Uterus (tissue), 4 donors: ENCODE data around the gene CRYGB. TPM values are rescaled to one million over a fixed set of nuclear protein-coding genes. Genes with fewer than 3 reads are reported as not detected.

Experiments
- DNase-seq, 2 donors: peaks; one replicate each; pipeline ENCODE4 v3.0.0-alpha.2; 2019 to 2020
- H3K27ac ChIP-seq, 2 donors: fragments of 200-600 bp; sonication (generic); 1 replicate in 1 of 2; 2 replicates in 1 of 2; pipeline ENCODE4 v1.5.1; 2016 to 2018
- H3K27me3 ChIP-seq, 2 donors: fragments of 200-600 bp; sonication (generic); one replicate each; pipeline ENCODE4 v1.5.1; 2018 to 2019; ENCODE audit warnings: control low read depth in 1 of 2
- H3K36me3 ChIP-seq, 2 donors: fragments of 200-600 bp; sonication (generic); one replicate each; pipeline ENCODE4 v1.5.1; 2019; ENCODE audit warnings: control low read depth in 1 of 2
- H3K4me1 ChIP-seq, 2 donors: fragments of 200-600 bp; sonication (generic); one replicate each; pipeline ENCODE4 v1.5.1; 2018 to 2019; ENCODE audit warnings: control low read depth in 1 of 2
- H3K4me3 ChIP-seq, 2 donors: fragments of 200-600 bp; sonication (generic); 1 replicate in 1 of 2; 2 replicates in 1 of 2; pipeline ENCODE4 v1.5.1; 2018 to 2019; ENCODE audit warnings: mild to moderate bottlenecking in 1 of 2
- H3K9me3 ChIP-seq, 2 donors: fragments of 200-600 bp; sonication (generic); one replicate each; pipeline ENCODE4 v1.5.1; 2019; ENCODE audit warnings: control low read depth in 1 of 2
- POLR2A ChIP-seq, 2 donors: fragments of 450-650 bp; IDR thresholded peaks; one replicate each; pipeline ENCODE4 v1.6.1; 2016; ENCODE audit warnings: antibody characterized with exemption in 2 of 2, mild to moderate bottlenecking in 1 of 2, moderate library complexity in 1 of 2
- intact Hi-C: fragments of 100-400 bp; cut with DNase I; formaldehyde crosslinking; loops from one replicate; pipeline ENCODE4 v1.15.1; 2023; ENCODE audit warnings: low total_unique reads
- total RNA-seq, 4 donors: library from RNA; depleted of rRNA in 3 of 4; stranded (reverse); fragments of >200 nt in 3 of 4; gene quantifications; one replicate each; pipeline versions ENCODE4 v1.1.0 to v1.2.4, GENCODE V29; 2014 to 2023
- TF ChIP-seq, protein P1 (sequence below), 4 experiments: fragments of 200-600 bp in 2 of 4; fragments of 450-650 bp in 2 of 4; sonication (generic) in 2 of 4; IDR thresholded peaks; one replicate each; pipeline ENCODE4 v1.5.1; 2016 to 2019; ENCODE audit warnings: antibody characterized with exemption in 4 of 4, mild to moderate bottlenecking in 2 of 4, moderate library complexity in 1 of 4
- donor health status: DM: yes; HTN: yes; CAD: no.

The CRYGB gene
- total RNA-seq, 4 donors from 2014 or later, result not detected

DNA sequence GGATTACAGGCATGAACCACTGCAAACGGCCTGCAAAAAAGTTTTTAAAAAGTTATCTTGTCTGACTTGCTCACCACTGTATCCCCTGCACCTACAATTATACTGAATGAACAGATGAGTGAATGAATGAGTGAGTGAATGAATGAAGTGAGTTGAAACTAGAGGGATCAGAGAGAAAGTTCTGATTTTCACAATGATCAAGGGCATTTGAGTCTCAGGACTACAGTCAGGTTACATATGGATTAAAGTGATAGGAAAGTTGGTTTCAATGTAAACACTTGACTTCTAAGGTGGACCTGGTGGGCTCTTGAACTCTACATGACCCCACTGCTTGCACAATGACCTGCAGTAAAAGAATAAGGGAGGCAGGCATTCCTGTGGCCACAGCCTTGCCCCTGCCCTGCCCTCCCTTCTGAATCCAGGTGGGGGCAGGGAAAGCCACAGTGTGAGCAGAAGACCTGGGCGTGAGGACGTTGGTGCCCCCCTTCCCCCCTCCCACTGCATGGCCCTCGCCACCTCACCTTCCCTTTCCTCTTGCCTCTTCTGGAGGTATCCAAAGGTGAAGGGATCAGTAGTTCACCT lies 33.2 kb upstream of the CRYGB start:
- intact Hi-C loops, result no loop called here
- DNase-seq, result no peak
- Histone ChIP-seq H3K27ac (no peak overlapping the region), H3K27me3 (no peaks in the 10 kb centered on the region), H3K4me1 (no peaks in the 10 kb centered on the region), H3K36me3 (no peaks in the 10 kb centered on the region), H3K9me3 (no peaks in the 10 kb centered on the region), H3K4me3 (no peak overlapping the region)
- no peak for TF ChIP-seq POLR2A (IDR thresholded peaks at IDR 0.05)
- TF ChIP-seq, protein P1, sequence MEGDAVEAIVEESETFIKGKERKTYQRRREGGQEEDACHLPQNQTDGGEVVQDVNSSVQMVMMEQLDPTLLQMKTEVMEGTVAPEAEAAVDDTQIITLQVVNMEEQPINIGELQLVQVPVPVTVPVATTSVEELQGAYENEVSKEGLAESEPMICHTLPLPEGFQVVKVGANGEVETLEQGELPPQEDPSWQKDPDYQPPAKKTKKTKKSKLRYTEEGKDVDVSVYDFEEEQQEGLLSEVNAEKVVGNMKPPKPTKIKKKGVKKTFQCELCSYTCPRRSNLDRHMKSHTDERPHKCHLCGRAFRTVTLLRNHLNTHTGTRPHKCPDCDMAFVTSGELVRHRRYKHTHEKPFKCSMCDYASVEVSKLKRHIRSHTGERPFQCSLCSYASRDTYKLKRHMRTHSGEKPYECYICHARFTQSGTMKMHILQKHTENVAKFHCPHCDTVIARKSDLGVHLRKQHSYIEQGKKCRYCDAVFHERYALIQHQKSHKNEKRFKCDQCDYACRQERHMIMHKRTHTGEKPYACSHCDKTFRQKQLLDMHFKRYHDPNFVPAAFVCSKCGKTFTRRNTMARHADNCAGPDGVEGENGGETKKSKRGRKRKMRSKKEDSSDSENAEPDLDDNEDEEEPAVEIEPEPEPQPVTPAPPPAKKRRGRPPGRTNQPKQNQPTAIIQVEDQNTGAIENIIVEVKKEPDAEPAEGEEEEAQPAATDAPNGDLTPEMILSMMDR (IDR thresholded peaks at IDR 0.05), result no peak

DNA sequence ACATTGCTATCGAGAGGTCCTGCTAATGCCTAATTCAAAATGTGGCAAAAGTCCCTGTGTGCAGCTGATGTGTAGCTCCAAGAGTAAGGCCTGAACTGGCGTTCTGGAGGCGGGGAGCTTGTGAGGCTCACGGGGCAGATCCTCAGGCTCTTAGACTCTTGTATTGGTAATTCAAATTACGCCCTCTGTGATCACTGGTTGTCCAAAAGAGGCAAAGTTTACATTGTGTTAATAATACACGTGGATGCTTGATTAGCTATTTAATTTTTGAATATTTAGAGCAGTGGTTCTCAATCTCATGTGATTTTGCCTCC lies 29.8 kb upstream of the CRYGB start:
- no peaks in the 10 kb centered on the region for H3K36me3 ChIP-seq
- no peak overlapping the region for H3K4me3 ChIP-seq
- no peak for TF ChIP-seq POLR2A (IDR thresholded peaks at IDR 0.05)
- TF ChIP-seq, protein P1 (IDR thresholded peaks at IDR 0.05), result no peak
- no peak for DNase-seq
- no peaks in the 10 kb centered on the region for H3K9me3 ChIP-seq
- no peaks in the 10 kb centered on the region for H3K27me3 ChIP-seq
- H3K27ac ChIP-seq, result no peak overlapping the region
- intact Hi-C loops, result no loop called here
- H3K4me1 ChIP-seq, result no peaks in the 10 kb centered on the region

DNA sequence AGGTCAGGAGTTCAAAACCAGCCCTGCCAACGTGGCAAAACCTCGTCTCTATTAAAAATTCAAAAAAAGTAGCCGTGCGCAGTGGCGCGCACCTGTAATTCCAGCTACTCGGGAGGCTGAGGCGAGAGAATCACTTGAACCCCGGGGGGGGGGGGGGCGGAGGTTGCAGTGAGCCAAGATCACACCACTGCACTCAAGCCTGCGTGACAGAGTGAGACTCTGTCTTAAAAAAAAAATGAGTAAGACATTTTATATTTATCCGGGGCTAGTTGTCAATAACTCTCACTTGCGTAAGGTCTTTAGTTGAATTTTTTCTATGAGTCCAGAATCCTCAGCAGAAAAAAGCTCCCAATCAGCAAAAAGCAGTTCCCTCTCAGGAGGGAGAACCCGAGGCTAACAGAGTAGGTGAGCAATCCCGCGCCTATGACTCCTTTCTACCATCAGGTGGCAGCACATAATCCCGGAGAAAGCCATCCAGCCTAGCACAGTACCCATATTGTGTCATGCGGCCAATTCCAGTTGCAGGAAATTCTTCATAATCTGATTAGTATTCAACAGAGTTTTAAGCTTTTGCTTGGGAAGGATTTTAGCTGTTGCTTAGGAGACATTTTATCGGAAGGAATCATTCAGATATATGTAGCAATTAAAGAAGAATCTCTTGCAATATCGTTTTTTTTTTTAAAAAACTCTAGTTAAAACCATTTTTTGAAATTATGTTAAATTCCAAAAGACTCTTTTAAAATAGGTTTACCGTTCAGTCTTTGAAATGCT lies 29.3 kb upstream of the CRYGB start:
- intact Hi-C loops, result no loop called here
- H3K9me3 ChIP-seq, result no peaks in the 10 kb centered on the region
- H3K27ac ChIP-seq, result no peak overlapping the region
- no peaks in the 10 kb centered on the region for H3K27me3 ChIP-seq
- H3K36me3 ChIP-seq, result no peaks in the 10 kb centered on the region
- no peaks in the 10 kb centered on the region for H3K4me1 ChIP-seq
- peak; percentile 65 to 72 for DNase-seq
- H3K4me3 ChIP-seq, result no peak overlapping the region
- TF ChIP-seq, protein P1 (IDR thresholded peaks at IDR 0.05), result peak; percentile 62 to 79 (median 72)
- TF ChIP-seq POLR2A (IDR thresholded peaks at IDR 0.05), result no peak

DNA sequence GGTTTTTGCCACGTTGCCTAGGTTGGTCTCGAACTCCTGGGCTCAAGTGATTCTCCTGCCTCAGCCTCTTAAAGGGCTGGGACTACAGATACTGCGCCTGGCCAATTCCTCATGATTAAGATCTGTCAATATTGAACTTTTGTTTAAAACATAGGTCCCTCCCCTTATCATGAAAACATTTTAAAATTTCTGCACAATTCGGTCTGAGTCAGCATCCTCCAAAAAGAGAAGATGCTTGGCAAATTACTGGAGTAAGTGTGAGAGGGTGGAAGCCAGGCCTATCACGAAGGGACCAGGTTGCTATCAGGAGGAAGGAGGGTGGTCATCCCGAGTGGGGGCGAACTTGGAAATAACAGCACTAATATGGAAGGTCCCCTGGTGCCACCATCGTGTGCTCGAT lies 28.2 kb upstream of the CRYGB start:
- Histone ChIP-seq H3K27ac (no peak overlapping the region), H3K9me3 (no peaks in the 10 kb centered on the region), H3K4me3 (no peak overlapping the region), H3K4me1 (no peaks in the 10 kb centered on the region), H3K27me3 (no peaks in the 10 kb centered on the region), H3K36me3 (no peaks in the 10 kb centered on the region)
- intact Hi-C loops, result no loop called here
- TF ChIP-seq, protein P1 (IDR thresholded peaks at IDR 0.05), result no peak
- no peak for TF ChIP-seq POLR2A (IDR thresholded peaks at IDR 0.05)
- no peak for DNase-seq

DNA sequence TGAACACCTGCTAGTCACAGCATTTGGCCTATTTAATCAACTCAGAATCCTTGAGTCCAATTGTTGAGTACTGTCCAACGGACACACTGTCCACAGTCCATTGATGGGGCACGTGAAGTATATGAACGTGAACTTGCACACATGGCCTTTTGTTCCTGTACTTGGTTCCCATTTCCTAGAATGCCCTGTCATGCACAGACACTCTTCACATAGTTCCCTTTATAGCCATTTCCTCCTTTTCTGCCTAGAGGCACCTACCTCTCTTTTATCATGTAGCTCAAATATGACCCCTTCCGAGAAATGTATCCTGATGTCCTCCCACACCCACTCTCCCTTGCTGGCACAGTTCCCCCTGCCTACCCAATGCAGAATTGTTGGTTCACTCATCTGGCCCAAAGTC lies 26.2 kb upstream of the CRYGB start:
- no peak overlapping the region for H3K4me3 ChIP-seq
- no peaks in the 10 kb centered on the region for H3K36me3 ChIP-seq
- no peak for TF ChIP-seq POLR2A (IDR thresholded peaks at IDR 0.05)
- TF ChIP-seq, protein P1 (IDR thresholded peaks at IDR 0.05), result no peak
- DNase-seq, result no peak
- H3K4me1 ChIP-seq, result no peaks in the 10 kb centered on the region
- intact Hi-C loops, result no loop called here
- H3K27ac ChIP-seq, result no peak overlapping the region
- no peaks in the 10 kb centered on the region for H3K27me3 ChIP-seq
- H3K9me3 ChIP-seq, result no peaks in the 10 kb centered on the region
